GM21447 (cell line): ENCODE data around the gene MMD.
"Not testable (repeated sequence)": the region's sequence is repeated elsewhere in the genome, so short reads cannot be mapped to it uniquely, and the experiment has no call there.

Experiments used
- ATAC-seq: cut with Tn5 transposase; IDR thresholded peaks from one replicate; pipeline ENCODE4 v1.9.1; 2021; ENCODE audit not compliant: unreplicated experiment

The MMD gene

GRCh38 chr17:55402374-55402773 is 19.3 kb downstream of the MMD start:
- ATAC-seq: no peak

GRCh38 chr17:55398689-55399088 is 22.9 kb downstream of the MMD start:
- no peak for ATAC-seq

GRCh38 chr17:55395803-55396505 is 25.7 kb downstream of the MMD start:
- no peak for ATAC-seq

GRCh38 chr17:55394357-55395021 is 27.1 kb downstream of the MMD start:
- ATAC-seq: no peak

GRCh38 chr17:55391764-55392467 is 29.7 kb downstream of the MMD start:
- no peak for ATAC-seq

- ATAC-seq: no peak
These were observed 30.3 kb downstream of the MMD start for GRCh38 chr17:55391244-55391757.

GRCh38 chr17:55390364-55390977 is 31.2 kb downstream of the MMD start:
- ATAC-seq: no peak

GRCh38 chr17:55389715-55390114 is 31.9 kb downstream of the MMD start:
- ATAC-seq: not testable (repeated sequence)

GRCh38 chr17:55388842-55389241 is 32.8 kb downstream of the MMD start:
- ATAC-seq: no peak

- ATAC-seq: no peak
These were observed 34.8 kb downstream of the MMD start for GRCh38 chr17:55386796-55387332.

- ATAC-seq: no peak
These were observed 36.9 kb downstream of the MMD start for GRCh38 chr17:55384643-55385232.

GRCh38 chr17:55383771-55384642 is 37.6 kb downstream of the MMD start:
- ATAC-seq: no peak

- ATAC-seq: no peak
These were observed 40.4 kb downstream of the MMD start for GRCh38 chr17:55381017-55381770.

GRCh38 chr17:55377671-55378275 is 43.9 kb downstream of the MMD start:
- no peak for ATAC-seq

GRCh38 chr17:55368706-55369105 is 52.9 kb downstream of the MMD start:
- no peak for ATAC-seq

GRCh38 chr17:55366020-55366481 is 55.6 kb downstream of the MMD start:
- no peak for ATAC-seq

- no peak for ATAC-seq
These were observed 58.6 kb downstream of the MMD start for GRCh38 chr17:55363033-55363432.

- no peak for ATAC-seq
These were observed 60.7 kb downstream of the MMD start for GRCh38 chr17:55360971-55361370.
